ENCODE data around the gene PRKCZ. TPM values are rescaled to one million over a fixed set of nuclear protein-coding genes. Genes with fewer than 3 reads are reported as not detected.

The PRKCZ gene
- total and polyA plus RNA-seq, 2 experiments from 2014 or later: 26.2 to 36.9 TPM

DNA sequence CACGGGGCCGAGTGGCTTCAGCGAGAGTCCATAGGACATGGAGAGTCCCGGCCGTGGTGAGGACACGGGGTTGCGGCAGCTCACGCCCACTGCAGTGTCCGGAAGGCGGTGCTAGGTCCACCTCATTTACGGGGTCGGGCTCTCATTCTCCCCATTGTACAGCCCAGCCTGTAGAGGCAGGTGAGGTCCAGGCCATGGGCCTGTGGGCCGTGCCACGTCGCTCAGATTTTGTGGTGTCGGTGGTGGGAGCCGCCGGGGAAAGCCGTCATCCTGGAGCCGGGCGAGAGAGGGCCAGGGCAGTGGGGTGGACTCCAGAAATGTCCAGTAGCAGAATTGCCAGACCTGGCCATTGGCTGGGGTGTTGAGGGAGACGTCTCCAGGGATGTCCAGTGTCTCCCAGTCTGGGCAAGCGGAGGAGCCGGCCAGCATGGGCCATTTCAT lies 59.4 kb downstream of the PRKCZ start:
- no peak overlapping the region for H3K4me3 Mint-ChIP-seq
- Histone ChIP-seq H3K9me2 (ENCODE audit: insufficient read depth) (no peaks in the 10 kb centered on the region), H3K27ac (ENCODE audit: low read depth) (no peak overlapping the region), H3K4me2 (no peak overlapping the region), H2AFZ (no peak overlapping the region), H3K27me3 (ENCODE audit: insufficient read depth) (no peaks in the 10 kb centered on the region), H3K4me1 (ENCODE audit: insufficient read depth) (peaks cover 2% of the 10 kb centered on the region; the same call in 1 of the 2 replicates), H3K79me2 (replicated peaks; ENCODE audit: insufficient read depth) (no peaks in the 10 kb centered on the region), H4K20me1 (replicated peaks; ENCODE audit: insufficient read depth) (no peaks in the 10 kb centered on the region; the same call in 1 of the 2 replicates), H3K36me3 (ENCODE audit: insufficient read depth) (no peaks in the 10 kb centered on the region), H3F3A (replicated peaks; ENCODE audit: low read depth) (peaks cover under 1% of the 10 kb centered on the region; the same call in 1 of the 2 replicates), H3K4me3 (no peak overlapping the region)
- H3K9me3 Mint-ChIP-seq: no peaks in the 10 kb centered on the region
- ATAC-seq (no peak), DNase-seq (ENCODE audit: low spot score) (no peak)
- peaks cover 18% of the 10 kb centered on the region for H3K27me3 Mint-ChIP-seq (ENCODE audit: insufficient read depth, low read depth, poor library complexity)
- H3K4me1 Mint-ChIP-seq: peaks cover 4% of the 10 kb centered on the region
- H3K36me3 Mint-ChIP-seq (ENCODE audit: low read depth): peaks cover 9% of the 10 kb centered on the region; the same call in 2 of the 3 replicates
- TF ChIP-seq JUNB (IDR thresholded peaks at IDR 0.05; ENCODE audit: unreplicated experiment) (no peak), POLR2AphosphoS5 (IDR thresholded peaks at IDR 0.05; ENCODE audit: low read depth) (no peak), NANOG (IDR thresholded peaks at IDR 0.05; ENCODE audit: borderline replicate concordance) (no peak), EZH2 (IDR thresholded peaks at IDR 0.05; ENCODE audit: low read depth, unreplicated experiment) (no peak), ZNF331 (CRISPR knock-in tag; IDR thresholded peaks at IDR 0.05; ENCODE audit: low read depth) (no peak)
- TF ChIP-seq, protein P1, sequence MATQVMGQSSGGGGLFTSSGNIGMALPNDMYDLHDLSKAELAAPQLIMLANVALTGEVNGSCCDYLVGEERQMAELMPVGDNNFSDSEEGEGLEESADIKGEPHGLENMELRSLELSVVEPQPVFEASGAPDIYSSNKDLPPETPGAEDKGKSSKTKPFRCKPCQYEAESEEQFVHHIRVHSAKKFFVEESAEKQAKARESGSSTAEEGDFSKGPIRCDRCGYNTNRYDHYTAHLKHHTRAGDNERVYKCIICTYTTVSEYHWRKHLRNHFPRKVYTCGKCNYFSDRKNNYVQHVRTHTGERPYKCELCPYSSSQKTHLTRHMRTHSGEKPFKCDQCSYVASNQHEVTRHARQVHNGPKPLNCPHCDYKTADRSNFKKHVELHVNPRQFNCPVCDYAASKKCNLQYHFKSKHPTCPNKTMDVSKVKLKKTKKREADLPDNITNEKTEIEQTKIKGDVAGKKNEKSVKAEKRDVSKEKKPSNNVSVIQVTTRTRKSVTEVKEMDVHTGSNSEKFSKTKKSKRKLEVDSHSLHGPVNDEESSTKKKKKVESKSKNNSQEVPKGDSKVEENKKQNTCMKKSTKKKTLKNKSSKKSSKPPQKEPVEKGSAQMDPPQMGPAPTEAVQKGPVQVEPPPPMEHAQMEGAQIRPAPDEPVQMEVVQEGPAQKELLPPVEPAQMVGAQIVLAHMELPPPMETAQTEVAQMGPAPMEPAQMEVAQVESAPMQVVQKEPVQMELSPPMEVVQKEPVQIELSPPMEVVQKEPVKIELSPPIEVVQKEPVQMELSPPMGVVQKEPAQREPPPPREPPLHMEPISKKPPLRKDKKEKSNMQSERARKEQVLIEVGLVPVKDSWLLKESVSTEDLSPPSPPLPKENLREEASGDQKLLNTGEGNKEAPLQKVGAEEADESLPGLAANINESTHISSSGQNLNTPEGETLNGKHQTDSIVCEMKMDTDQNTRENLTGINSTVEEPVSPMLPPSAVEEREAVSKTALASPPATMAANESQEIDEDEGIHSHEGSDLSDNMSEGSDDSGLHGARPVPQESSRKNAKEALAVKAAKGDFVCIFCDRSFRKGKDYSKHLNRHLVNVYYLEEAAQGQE (IDR thresholded peaks at IDR 0.05; ENCODE audit: unreplicated experiment): no peak
- TF ChIP-seq, protein P2, sequence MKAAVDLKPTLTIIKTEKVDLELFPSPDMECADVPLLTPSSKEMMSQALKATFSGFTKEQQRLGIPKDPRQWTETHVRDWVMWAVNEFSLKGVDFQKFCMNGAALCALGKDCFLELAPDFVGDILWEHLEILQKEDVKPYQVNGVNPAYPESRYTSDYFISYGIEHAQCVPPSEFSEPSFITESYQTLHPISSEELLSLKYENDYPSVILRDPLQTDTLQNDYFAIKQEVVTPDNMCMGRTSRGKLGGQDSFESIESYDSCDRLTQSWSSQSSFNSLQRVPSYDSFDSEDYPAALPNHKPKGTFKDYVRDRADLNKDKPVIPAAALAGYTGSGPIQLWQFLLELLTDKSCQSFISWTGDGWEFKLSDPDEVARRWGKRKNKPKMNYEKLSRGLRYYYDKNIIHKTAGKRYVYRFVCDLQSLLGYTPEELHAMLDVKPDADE (IDR thresholded peaks at IDR 0.05): no peak
- TF ChIP-seq, protein P3, sequence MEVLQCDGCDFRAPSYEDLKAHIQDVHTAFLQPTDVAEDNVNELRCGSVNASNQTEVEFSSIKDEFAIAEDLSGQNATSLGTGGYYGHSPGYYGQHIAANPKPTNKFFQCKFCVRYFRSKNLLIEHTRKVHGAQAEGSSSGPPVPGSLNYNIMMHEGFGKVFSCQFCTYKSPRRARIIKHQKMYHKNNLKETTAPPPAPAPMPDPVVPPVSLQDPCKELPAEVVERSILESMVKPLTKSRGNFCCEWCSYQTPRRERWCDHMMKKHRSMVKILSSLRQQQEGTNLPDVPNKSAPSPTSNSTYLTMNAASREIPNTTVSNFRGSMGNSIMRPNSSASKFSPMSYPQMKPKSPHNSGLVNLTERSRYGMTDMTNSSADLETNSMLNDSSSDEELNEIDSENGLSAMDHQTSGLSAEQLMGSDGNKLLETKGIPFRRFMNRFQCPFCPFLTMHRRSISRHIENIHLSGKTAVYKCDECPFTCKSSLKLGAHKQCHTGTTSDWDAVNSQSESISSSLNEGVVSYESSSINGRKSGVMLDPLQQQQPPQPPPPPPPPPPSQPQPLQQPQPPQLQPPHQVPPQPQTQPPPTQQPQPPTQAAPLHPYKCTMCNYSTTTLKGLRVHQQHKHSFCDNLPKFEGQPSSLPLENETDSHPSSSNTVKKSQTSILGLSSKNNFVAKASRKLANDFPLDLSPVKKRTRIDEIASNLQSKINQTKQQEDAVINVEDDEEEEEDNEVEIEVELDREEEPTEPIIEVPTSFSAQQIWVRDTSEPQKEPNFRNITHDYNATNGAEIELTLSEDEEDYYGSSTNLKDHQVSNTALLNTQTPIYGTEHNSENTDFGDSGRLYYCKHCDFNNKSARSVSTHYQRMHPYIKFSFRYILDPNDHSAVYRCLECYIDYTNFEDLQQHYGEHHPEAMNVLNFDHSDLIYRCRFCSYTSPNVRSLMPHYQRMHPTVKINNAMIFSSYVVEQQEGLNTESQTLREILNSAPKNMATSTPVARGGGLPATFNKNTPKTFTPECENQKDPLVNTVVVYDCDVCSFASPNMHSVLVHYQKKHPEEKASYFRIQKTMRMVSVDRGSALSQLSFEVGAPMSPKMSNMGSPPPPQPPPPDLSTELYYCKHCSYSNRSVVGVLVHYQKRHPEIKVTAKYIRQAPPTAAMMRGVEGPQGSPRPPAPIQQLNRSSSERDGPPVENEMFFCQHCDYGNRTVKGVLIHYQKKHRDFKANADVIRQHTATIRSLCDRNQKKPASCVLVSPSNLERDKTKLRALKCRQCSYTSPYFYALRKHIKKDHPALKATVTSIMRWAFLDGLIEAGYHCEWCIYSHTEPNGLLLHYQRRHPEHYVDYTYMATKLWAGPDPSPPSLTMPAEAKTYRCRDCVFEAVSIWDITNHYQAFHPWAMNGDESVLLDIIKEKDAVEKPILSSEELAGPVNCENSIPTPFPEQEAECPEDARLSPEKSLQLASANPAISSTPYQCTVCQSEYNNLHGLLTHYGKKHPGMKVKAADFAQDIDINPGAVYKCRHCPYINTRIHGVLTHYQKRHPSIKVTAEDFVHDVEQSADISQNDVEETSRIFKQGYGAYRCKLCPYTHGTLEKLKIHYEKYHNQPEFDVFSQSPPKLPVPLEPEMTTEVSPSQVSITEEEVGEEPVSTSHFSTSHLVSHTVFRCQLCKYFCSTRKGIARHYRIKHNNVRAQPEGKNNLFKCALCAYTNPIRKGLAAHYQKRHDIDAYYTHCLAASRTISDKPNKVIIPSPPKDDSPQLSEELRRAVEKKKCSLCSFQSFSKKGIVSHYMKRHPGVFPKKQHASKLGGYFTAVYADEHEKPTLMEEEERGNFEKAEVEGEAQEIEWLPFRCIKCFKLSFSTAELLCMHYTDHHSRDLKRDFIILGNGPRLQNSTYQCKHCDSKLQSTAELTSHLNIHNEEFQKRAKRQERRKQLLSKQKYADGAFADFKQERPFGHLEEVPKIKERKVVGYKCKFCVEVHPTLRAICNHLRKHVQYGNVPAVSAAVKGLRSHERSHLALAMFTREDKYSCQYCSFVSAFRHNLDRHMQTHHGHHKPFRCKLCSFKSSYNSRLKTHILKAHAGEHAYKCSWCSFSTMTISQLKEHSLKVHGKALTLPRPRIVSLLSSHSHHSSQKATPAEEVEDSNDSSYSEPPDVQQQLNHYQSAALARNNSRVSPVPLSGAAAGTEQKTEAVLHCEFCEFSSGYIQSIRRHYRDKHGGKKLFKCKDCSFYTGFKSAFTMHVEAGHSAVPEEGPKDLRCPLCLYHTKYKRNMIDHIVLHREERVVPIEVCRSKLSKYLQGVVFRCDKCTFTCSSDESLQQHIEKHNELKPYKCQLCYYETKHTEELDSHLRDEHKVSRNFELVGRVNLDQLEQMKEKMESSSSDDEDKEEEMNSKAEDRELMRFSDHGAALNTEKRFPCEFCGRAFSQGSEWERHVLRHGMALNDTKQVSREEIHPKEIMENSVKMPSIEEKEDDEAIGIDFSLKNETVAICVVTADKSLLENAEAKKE (CRISPR knock-in tag; IDR thresholded peaks at IDR 0.05): no peak
- no peak overlapping the region for H3K27ac Mint-ChIP-seq
